HCT116 (cell line): Measurements from ENCODE around the gene KCNAB3. TPM values are rescaled to one million over a fixed set of nuclear protein-coding genes. Genes with fewer than 3 reads are reported as not detected.

Source experiments
- ATAC-seq: fragments of 200-7000 bp; cut with Tn5 transposase; 2 replicates; pipeline ENCODE4 v1.9.1; 2020; ENCODE audit warnings: mild to moderate bottlenecking, moderate library complexity
- BruUV-seq: library from RNA; stranded (reverse); fragments of 400-500 nt; replicated peaks from 2 replicates; lab custom pipeline; 2021; lab: Mats Ljungman, UMichigan
- CTCF ChIA-PET: fragments of 300-600 bp; sonication (Branson Sonifier 250); formaldehyde crosslinking; loops from one replicate; lab custom pipeline; 2021; ENCODE audit warnings: antibody characterized with exemption; lab: Charles Lee
- POLR2A ChIA-PET: fragments of 300-600, 350-600 bp; sonication (Branson Sonifier 250); formaldehyde crosslinking; loops from one replicate; lab custom pipeline; 2021; ENCODE audit warnings: antibody characterized with exemption; lab: Charles Lee
- RAD21 ChIA-PET, 2 experiments: fragments of 300-600 bp; sonication (Branson Sonifier 250); formaldehyde crosslinking; loops; one replicate each; lab custom pipeline; 2023; ENCODE audit warnings: low total read pairs in 2 of 2; ENCODE audit not compliant: uncharacterized antibody in 2 of 2, unreplicated experiment in 2 of 2, low non-redundant PET in 1 of 2; lab: Charles Lee
- DNase-seq: peaks from one replicate; pipeline ENCODE4 v3.0.0-alpha.2; 2010; ENCODE audit warnings: low read depth, low spot score
- H2AFZ ChIP-seq: fragments of 200-600 bp; shearing (Covaris generic), sonication (generic); 2 replicates; pipeline ENCODE4 v1.6.1; 2017; ENCODE audit warnings: low read depth, mixed run types, mixed read lengths, antibody characterized with exemption, low read length; ENCODE audit not compliant: poor library complexity, severe bottlenecking
- H3K27ac ChIP-seq: 2 replicates; pipeline ENCODE4 v1.5.1; 2012; ENCODE audit warnings: low read depth, low read length
- H3K27me3 ChIP-seq: fragments of 200-600 bp; sonication (generic); 2 replicates; pipeline ENCODE4 v1.6.1; 2016; ENCODE audit warnings: mixed run types, low read length, mixed read lengths; ENCODE audit not compliant: insufficient read depth
- H3K36me3 ChIP-seq, 2 experiments: fragments of 200-500 bp in 1 of 2; fragments of 200-600 bp in 1 of 2; sonication (Bioruptor generic) in 1 of 2; sonication (generic) in 1 of 2; 2 replicates each; pipeline versions ENCODE4 v1.5.1 to v1.6.1; 2014 to 2016; ENCODE audit warnings: low read length in 2 of 2, inconsistent platforms in 1 of 2, mixed read lengths in 1 of 2, mixed run types in 1 of 2; ENCODE audit not compliant: insufficient read depth in 2 of 2, control insufficient read depth in 1 of 2
- H3K4me1 ChIP-seq, 2 experiments: fragments of 200-600 bp in 1 of 2; sonication (generic) in 1 of 2; 2 replicates each; pipeline versions ENCODE4 v1.5.1 to v1.6.1; 2012 to 2017; ENCODE audit warnings: low read length in 2 of 2, inconsistent platforms in 1 of 2, mild to moderate bottlenecking in 1 of 2, mixed read lengths in 1 of 2, mixed run types in 1 of 2, moderate library complexity in 1 of 2; ENCODE audit not compliant: insufficient read depth in 2 of 2, control insufficient read depth in 1 of 2
- H3K4me2 ChIP-seq: fragments of 200-600 bp; sonication (generic); 2 replicates; pipeline ENCODE4 v1.6.1; 2017; ENCODE audit warnings: mixed run types, low read length, mixed read lengths
- H3K4me3 ChIP-seq, 2 experiments: fragments of 200-600 bp in 1 of 2; sonication (generic) in 1 of 2; replicated peaks in 1 of 2; 2 replicates each; pipeline ENCODE4 v1.5.1; 2011 to 2016; ENCODE audit warnings: low read length in 2 of 2, control low read depth in 1 of 2, low read depth in 1 of 2, mild to moderate bottlenecking in 1 of 2, mixed read lengths in 1 of 2, mixed run types in 1 of 2
- H3K79me2 ChIP-seq: fragments of 200-600 bp; sonication (generic); 2 replicates; pipeline ENCODE4 v1.6.1; 2017; ENCODE audit warnings: mild to moderate bottlenecking, mixed run types, low read length, moderate library complexity, mixed read lengths; ENCODE audit not compliant: insufficient read depth
- H3K9ac ChIP-seq: fragments of 200-600 bp; sonication (generic); 2 replicates; pipeline ENCODE4 v1.6.1; 2016; ENCODE audit warnings: low read length, mixed read lengths
- H3K9me2 ChIP-seq: fragments of 200-600 bp; sonication (generic), shearing (Covaris generic); 2 replicates; pipeline ENCODE4 v1.6.1; 2017; ENCODE audit warnings: mixed run types, mild to moderate bottlenecking, moderate library complexity; ENCODE audit not compliant: insufficient read depth
- H3K9me3 ChIP-seq, 2 experiments: fragments of 200-500 bp in 1 of 2; fragments of 200-600 bp in 1 of 2; sonication (Bioruptor generic) in 1 of 2; sonication (generic) in 1 of 2; 2 replicates each; pipeline ENCODE4 v1.6.1; 2014 to 2017; ENCODE audit warnings: low read length in 2 of 2, mixed read lengths in 2 of 2, inconsistent platforms in 1 of 2, low read depth in 1 of 2, mild to moderate bottlenecking in 1 of 2, mixed run types in 1 of 2, moderate library complexity in 1 of 2; ENCODE audit not compliant: control insufficient read depth in 1 of 2, insufficient read depth in 1 of 2
- H4K20me1 ChIP-seq: fragments of 200-600 bp; sonication (generic), shearing (Covaris generic); 2 replicates; pipeline ENCODE4 v1.6.1; 2017; ENCODE audit warnings: mixed run types, mild to moderate bottlenecking, moderate library complexity; ENCODE audit not compliant: insufficient read depth
- CBX3 ChIP-seq: IDR thresholded peaks from 2 replicates; pipeline ENCODE4 v1.6.1; 2012; ENCODE audit warnings: low read depth
- CEBPB ChIP-seq: IDR thresholded peaks from 2 replicates; pipeline ENCODE4 v1.6.1; 2012; ENCODE audit warnings: low read depth
- MAX ChIP-seq: IDR thresholded peaks from 2 replicates; pipeline ENCODE4 v1.6.1; 2012
- POLR2AphosphoS5 ChIP-seq: IDR thresholded peaks from 2 replicates; pipeline ENCODE4 v1.6.1; 2011; ENCODE audit warnings: mild to moderate bottlenecking, low read depth, low read length, moderate library complexity
- REST ChIP-seq: IDR thresholded peaks from 2 replicates; pipeline ENCODE4 v1.6.1; 2012; ENCODE audit warnings: low read depth
- SIN3A ChIP-seq: IDR thresholded peaks from 2 replicates; pipeline ENCODE4 v1.6.1; 2012; ENCODE audit warnings: low read depth
- TCF7L2 ChIP-seq: IDR thresholded peaks from 2 replicates; pipeline ENCODE4 v1.7.0; 2011; ENCODE audit warnings: borderline replicate concordance, inconsistent platforms; ENCODE audit not compliant: insufficient read depth, insufficient read length; ENCODE audit errors: extremely low read depth
- YY1 ChIP-seq: IDR thresholded peaks from 2 replicates; pipeline ENCODE4 v1.6.1; 2011; ENCODE audit warnings: low read length, low read depth, moderate library complexity, mild to moderate bottlenecking; ENCODE audit not compliant: insufficient replicate concordance; ENCODE audit errors: extremely low read depth
- ZFX ChIP-seq: fragments of 450-650 bp; IDR thresholded peaks from 2 replicates; pipeline ENCODE4 v1.6.1; 2017
- ZNF274 ChIP-seq: fragments of 200-500 bp; sonication (Bioruptor generic); IDR thresholded peaks from 2 replicates; pipeline ENCODE4 v1.6.1; 2014; ENCODE audit warnings: mild to moderate bottlenecking, low read depth, low read length, inconsistent platforms
- intact Hi-C: fragments of 100-400 bp; cut with micrococcal nuclease; formaldehyde crosslinking; loops from 2 replicates; pipeline ENCODE4 v1.10.0; 2022
- total RNA-seq: library from RNA; stranded (reverse); gene quantifications from one replicate; pipeline ENCODE4 v1.2.1, GENCODE V29; 2021; ENCODE audit not compliant: unreplicated experiment

Gene KCNAB3
- total RNA-seq, 1 experiment from 2014 or later: 7.1 TPM

- Histone ChIP-seq H3K4me3 (no peak overlapping the region), H3K36me3 (no peaks in the 10 kb centered on the region), H3K4me1 (peaks cover 0 to 4% of the 10 kb centered on the region in 2 experiments; a peak in 1 of 4 replicates), H4K20me1 (no peaks in the 10 kb centered on the region), H3K79me2 (no peaks in the 10 kb centered on the region), H3K9ac (no peak overlapping the region), H3K9me3 (no peaks in the 10 kb centered on the region), H3K27ac (no peak overlapping the region), H2AFZ (no peak overlapping the region), H3K9me2 (no peaks in the 10 kb centered on the region), H3K4me2 (no peak overlapping the region), H3K27me3 (no peaks in the 10 kb centered on the region)
- intact Hi-C loops: no loop called here
- ATAC-seq (no peak), DNase-seq (no peak)
- ChIA-PET POLR2A (interaction anchor here (1.0 kb wide), 1 partner anchor 9 kb away, joined by 3 read pairs; the partner anchor contains the start of genes CNTROB and TRAPPC1), CTCF (no interaction called here), RAD21 (no interaction called here)
- TF ChIP-seq TCF7L2: no peak
- no peak for TF ChIP-seq POLR2AphosphoS5
- no peak for TF ChIP-seq ZFX
- no peak for TF ChIP-seq YY1
- no peak for TF ChIP-seq CBX3
- no peak for TF ChIP-seq ZNF274
- no peak for TF ChIP-seq CEBPB
- no TSS peak for BruUV-seq
These were observed 6.6 kb downstream of the KCNAB3 start for GRCh38 chr17:7922845-7923628.

- TF ChIP-seq REST (no peak), SIN3A (no peak), MAX (no peak)
- H4K20me1 ChIP-seq: no peaks in the 10 kb centered on the region
- H3K79me2 ChIP-seq: no peaks in the 10 kb centered on the region
- H3K4me1 ChIP-seq: no peaks in the 10 kb centered on the region
- H3K4me3 ChIP-seq: no peak overlapping the region
- H2AFZ ChIP-seq: no peak overlapping the region
- ATAC-seq: no peak
- CTCF ChIA-PET: no interaction called here
- BruUV-seq: no TSS peak
- no peaks in the 10 kb centered on the region for H3K36me3 ChIP-seq
- DNase-seq: no peak
- no peak overlapping the region for H3K27ac ChIP-seq
- no peaks in the 10 kb centered on the region for H3K9me2 ChIP-seq
- no peak overlapping the region for H3K9ac ChIP-seq
- H3K9me3 ChIP-seq: no peaks in the 10 kb centered on the region
- intact Hi-C loops: no loop called here
- POLR2A ChIA-PET: interaction anchor here (1.0 kb wide), 1 partner anchor 10 kb away, joined by 3 read pairs; the partner anchor contains the start of genes CNTROB and TRAPPC1
- H3K27me3 ChIP-seq: no peaks in the 10 kb centered on the region
- RAD21 ChIA-PET: no interaction called here
- no peak overlapping the region for H3K4me2 ChIP-seq
These were observed 7.3 kb downstream of the KCNAB3 start for GRCh38 chr17:7922269-7922844.
